Left ventricle myocardium inferior (tissue), 1 donor: ENCODE measurements around the gene STK32A. TPM values are rescaled to one million over a fixed set of nuclear protein-coding genes. Genes with fewer than 3 reads are reported as not detected.

Experiments used
- DNase-seq: peaks from one replicate; pipeline ENCODE4 v3.0.0-alpha.2; 2020
- H3K27ac ChIP-seq: fragments of 200-600 bp; replicated peaks from 2 replicates; pipeline ENCODE4 v1.8.0; 2021
- H3K27me3 ChIP-seq: fragments of 200-600 bp; 2 replicates; pipeline ENCODE4 v1.8.0; 2021; ENCODE audit warnings: low read depth
- H3K36me3 ChIP-seq: fragments of 200-600 bp; 2 replicates; pipeline ENCODE4 v1.8.0; 2021
- H3K4me1 ChIP-seq: fragments of 200-600 bp; 2 replicates; pipeline ENCODE4 v1.8.0; 2021
- H3K4me3 ChIP-seq: fragments of 200-600 bp; 2 replicates; pipeline ENCODE4 v1.8.0; 2021; ENCODE audit warnings: mild to moderate bottlenecking, moderate library complexity
- H3K9me3 ChIP-seq: fragments of 200-600 bp; replicated peaks from 2 replicates; pipeline ENCODE4 v1.8.0; 2021
- intact Hi-C: fragments of 100-400 bp; cut with micrococcal nuclease; formaldehyde crosslinking; loops from one replicate; pipeline ENCODE4 v1.11.0; 2022
- total RNA-seq: library from RNA; stranded (reverse); fragmentation: NEBNext Ultra II Directional; extraction: Animal tissue kit (Norgen Biotek cat#: 25700); gene quantifications from one replicate; pipeline ENCODE4 v1.2.1, GENCODE V29; 2021
- TF ChIP-seq, protein P1 (sequence below): fragments of 200-600 bp; IDR thresholded peaks from 2 replicates; pipeline ENCODE4 v1.8.0; 2021; ENCODE audit warnings: antibody characterized with exemption, mild to moderate bottlenecking, borderline replicate concordance
- donor health status: DM: no; HTN: yes; CAD: no; lungs with severe emphysema.

The STK32A gene
- total RNA-seq, 1 donor from 2014 or later, result 0.80 TPM

- no peak for DNase-seq
- H3K9me3 ChIP-seq, result no peaks in the 10 kb centered on the region
- intact Hi-C loops, result no loop called here
These were observed 93.1 kb downstream of the STK32A start for GRCh38 chr5:147327905-147328304.

DNA sequence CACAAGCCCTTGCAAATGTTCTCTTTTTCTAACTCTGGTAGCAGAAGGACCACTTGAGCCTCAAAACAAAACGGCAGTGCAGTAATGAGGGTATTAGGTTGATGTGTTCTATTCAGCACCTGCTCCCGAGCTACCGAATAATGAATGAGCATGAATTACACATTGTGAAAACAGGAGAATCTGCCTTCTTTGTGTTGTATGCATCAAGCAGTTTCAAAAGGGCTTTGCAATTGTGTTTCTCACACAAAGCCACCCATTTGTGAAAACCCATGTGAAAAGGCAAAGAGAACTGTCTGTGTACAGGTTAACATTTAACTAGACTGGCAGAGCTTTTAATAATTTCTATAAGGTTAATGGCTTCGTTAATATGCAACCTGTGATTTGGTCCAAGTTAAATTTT is 97.8 kb downstream of the STK32A start:
- no peaks in the 10 kb centered on the region for H3K36me3 ChIP-seq
- no peaks in the 10 kb centered on the region for H3K4me1 ChIP-seq
- DNase-seq, result no peak
- H3K9me3 ChIP-seq, result no peaks in the 10 kb centered on the region
- H3K27ac ChIP-seq, result no peak overlapping the region
- TF ChIP-seq, protein P1, sequence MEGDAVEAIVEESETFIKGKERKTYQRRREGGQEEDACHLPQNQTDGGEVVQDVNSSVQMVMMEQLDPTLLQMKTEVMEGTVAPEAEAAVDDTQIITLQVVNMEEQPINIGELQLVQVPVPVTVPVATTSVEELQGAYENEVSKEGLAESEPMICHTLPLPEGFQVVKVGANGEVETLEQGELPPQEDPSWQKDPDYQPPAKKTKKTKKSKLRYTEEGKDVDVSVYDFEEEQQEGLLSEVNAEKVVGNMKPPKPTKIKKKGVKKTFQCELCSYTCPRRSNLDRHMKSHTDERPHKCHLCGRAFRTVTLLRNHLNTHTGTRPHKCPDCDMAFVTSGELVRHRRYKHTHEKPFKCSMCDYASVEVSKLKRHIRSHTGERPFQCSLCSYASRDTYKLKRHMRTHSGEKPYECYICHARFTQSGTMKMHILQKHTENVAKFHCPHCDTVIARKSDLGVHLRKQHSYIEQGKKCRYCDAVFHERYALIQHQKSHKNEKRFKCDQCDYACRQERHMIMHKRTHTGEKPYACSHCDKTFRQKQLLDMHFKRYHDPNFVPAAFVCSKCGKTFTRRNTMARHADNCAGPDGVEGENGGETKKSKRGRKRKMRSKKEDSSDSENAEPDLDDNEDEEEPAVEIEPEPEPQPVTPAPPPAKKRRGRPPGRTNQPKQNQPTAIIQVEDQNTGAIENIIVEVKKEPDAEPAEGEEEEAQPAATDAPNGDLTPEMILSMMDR, result no peak
- intact Hi-C loops, result no loop called here
- no peaks in the 10 kb centered on the region for H3K27me3 ChIP-seq
- H3K4me3 ChIP-seq, result no peak overlapping the region

More at GRCh38 chr5:147327905-147328304, 93.1 kb downstream of the STK32A start:
- H3K27ac ChIP-seq, result no peak overlapping the region
- no peaks in the 10 kb centered on the region for H3K36me3 ChIP-seq
- TF ChIP-seq, protein P1, result no peak
- H3K27me3 ChIP-seq, result no peaks in the 10 kb centered on the region
- H3K4me1 ChIP-seq, result no peaks in the 10 kb centered on the region
- H3K4me3 ChIP-seq, result no peak overlapping the region

DNA sequence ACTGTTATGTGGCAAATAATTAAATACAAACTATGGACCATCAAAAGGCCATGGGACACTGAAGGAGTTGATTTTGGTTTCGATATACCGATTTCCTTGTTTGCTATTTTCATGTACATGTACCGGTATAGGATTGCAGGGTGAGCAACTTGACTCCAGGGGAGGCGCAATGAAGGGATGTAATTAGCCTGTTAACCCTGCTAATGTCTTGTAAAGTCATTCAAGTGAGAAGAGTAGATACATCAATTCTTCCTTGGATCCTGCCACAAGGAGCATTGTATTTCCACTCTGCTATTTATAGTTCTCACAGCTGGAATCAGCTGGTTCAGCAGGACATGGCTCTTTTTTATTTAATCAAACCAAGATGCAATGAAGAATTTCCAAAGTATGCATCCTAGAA is 102.0 kb downstream of the STK32A start:
- Histone ChIP-seq H3K36me3 (no peaks in the 10 kb centered on the region), H3K4me3 (no peak overlapping the region), H3K27me3 (no peaks in the 10 kb centered on the region), H3K9me3 (peaks cover 12% of the 10 kb centered on the region), H3K4me1 (no peaks in the 10 kb centered on the region), H3K27ac (no peak overlapping the region)
- no peak for DNase-seq
- intact Hi-C loops, result no loop called here
- TF ChIP-seq, protein P1, result no peak

DNA sequence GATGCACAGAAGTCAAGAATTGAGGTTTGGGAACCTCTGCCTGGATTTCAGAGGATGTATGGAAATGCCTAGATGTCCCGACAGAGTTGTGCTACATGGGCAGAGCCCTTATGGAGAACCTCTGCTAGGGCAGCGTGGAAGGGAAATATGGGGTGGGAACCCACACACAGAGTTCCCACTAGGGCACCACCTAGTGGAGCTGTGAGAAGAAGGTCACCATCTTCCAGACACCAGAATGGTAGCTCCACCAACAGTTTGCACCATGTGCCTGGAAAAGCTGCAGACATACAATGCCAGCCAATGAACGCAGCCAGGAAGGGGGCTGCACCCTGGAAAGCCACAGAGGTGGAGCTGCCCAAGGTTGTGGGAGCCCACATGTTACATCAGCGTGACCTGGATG is 104.5 kb downstream of the STK32A start:
- TF ChIP-seq, protein P1, result no peak
- Histone ChIP-seq H3K4me1 (no peaks in the 10 kb centered on the region), H3K27ac (no peak overlapping the region), H3K27me3 (no peaks in the 10 kb centered on the region), H3K4me3 (no peak overlapping the region), H3K9me3 (peaks cover 12% of the 10 kb centered on the region), H3K36me3 (no peaks in the 10 kb centered on the region)
- DNase-seq, result no peak
- intact Hi-C loops, result no loop called here

- TF ChIP-seq, protein P1, result no peak
- intact Hi-C loops, result no loop called here
These were observed 106.1 kb downstream of the STK32A start for GRCh38 chr5:147340941-147341340.

GRCh38 chr5:147341345-147341744 is 106.5 kb downstream of the STK32A start:
- DNase-seq, result no peak
- H3K36me3 ChIP-seq, result no peaks in the 10 kb centered on the region
- H3K4me3 ChIP-seq, result no peak overlapping the region
- H3K27me3 ChIP-seq, result no peaks in the 10 kb centered on the region
- peaks cover 12% of the 10 kb centered on the region for H3K9me3 ChIP-seq
- H3K27ac ChIP-seq, result no peak overlapping the region
- no peaks in the 10 kb centered on the region for H3K4me1 ChIP-seq
- intact Hi-C loops, result no loop called here
- TF ChIP-seq, protein P1, result no peak

More at GRCh38 chr5:147340941-147341340, 106.1 kb downstream of the STK32A start:
- H3K4me1 ChIP-seq, result no peaks in the 10 kb centered on the region
- peaks cover 12% of the 10 kb centered on the region for H3K9me3 ChIP-seq
- no peaks in the 10 kb centered on the region for H3K36me3 ChIP-seq
- DNase-seq, result no peak
- no peaks in the 10 kb centered on the region for H3K27me3 ChIP-seq
- H3K27ac ChIP-seq, result no peak overlapping the region
- no peak overlapping the region for H3K4me3 ChIP-seq
